Esophagus squamous epithelium (tissue), 5 donors: ENCODE data around the gene MOV10L1. TPM values are rescaled to one million over a fixed set of nuclear protein-coding genes. Genes with fewer than 3 reads are reported as not detected.

Experiments
- DNase-seq: peaks from one replicate; lab custom pipeline; 2025; lab: John Stamatoyannopoulos, UW
- H3K27ac ChIP-seq, 4 donors: fragments of 200-600 bp; sonication (generic); one replicate each; pipeline ENCODE4 v1.5.1; 2016 to 2019; ENCODE audit warnings: mild to moderate bottlenecking in 1 of 4
- H3K27me3 ChIP-seq, 4 donors: fragments of 200-600 bp; sonication (generic); 1 replicate in 3 of 4; 2 replicates in 1 of 4; pipeline versions ENCODE4 v1.5.1 to v1.6.0; 2017 to 2021; ENCODE audit warnings: antibody characterized with exemption in 1 of 4
- H3K36me3 ChIP-seq, 3 donors: fragments of 200-600 bp; sonication (generic); one replicate each; pipeline ENCODE4 v1.5.1; 2016 to 2019
- H3K4me1 ChIP-seq, 3 donors: fragments of 200-600 bp; sonication (generic); one replicate each; pipeline ENCODE4 v1.5.1; 2017 to 2019
- H3K4me3 ChIP-seq, 4 donors: fragments of 200-600 bp; sonication (generic); 1 replicate in 3 of 4; 2 replicates in 1 of 4; pipeline ENCODE4 v1.5.1; 2016 to 2019; ENCODE audit warnings: mild to moderate bottlenecking in 2 of 4, moderate library complexity in 1 of 4
- H3K9me3 ChIP-seq, 3 donors: fragments of 200-600 bp; sonication (generic); one replicate each; pipeline ENCODE4 v1.5.1; 2016 to 2019
- CTCF ChIP-seq, 6 experiments: fragments of 450-650 bp in 4 of 6; fragments of 200-600 bp in 2 of 6; sonication (generic) in 2 of 6; IDR thresholded peaks; one replicate each; pipeline ENCODE4 v1.5.1; 2016 to 2019; ENCODE audit warnings: antibody characterized with exemption in 6 of 6, mild to moderate bottlenecking in 4 of 6, moderate library complexity in 4 of 6
- POLR2A ChIP-seq, 4 donors: fragments of 450-650 bp; IDR thresholded peaks; one replicate each; pipeline ENCODE4 v1.6.1; 2017; ENCODE audit warnings: antibody characterized with exemption in 4 of 4, mild to moderate bottlenecking in 4 of 4, moderate library complexity in 3 of 4
- WGBS, 2 donors: methylation state at CpG; one replicate each; pipeline ENCODE4 v1.1.5; 2018; 5-methylcytosine and 5-hydroxymethylcytosine counted together
- intact Hi-C: fragments of 100-400 bp; cut with DNase I; formaldehyde crosslinking; loops from one replicate; pipeline ENCODE4 v1.15.0; 2022
- total RNA-seq, 4 donors: library from RNA; depleted of rRNA; stranded (reverse); fragments of >200 nt; gene quantifications; one replicate each; pipeline ENCODE4 v1.1.0, GENCODE V29; 2016
- donor health status: DM: yes; HTN: yes; CAD: no.

MOV10L1 gene
- under 1 TPM in 3 of 4 donors, not detected in 1; 0.06 to 0.57 (median 0.13) TPM for total RNA-seq

DNA sequence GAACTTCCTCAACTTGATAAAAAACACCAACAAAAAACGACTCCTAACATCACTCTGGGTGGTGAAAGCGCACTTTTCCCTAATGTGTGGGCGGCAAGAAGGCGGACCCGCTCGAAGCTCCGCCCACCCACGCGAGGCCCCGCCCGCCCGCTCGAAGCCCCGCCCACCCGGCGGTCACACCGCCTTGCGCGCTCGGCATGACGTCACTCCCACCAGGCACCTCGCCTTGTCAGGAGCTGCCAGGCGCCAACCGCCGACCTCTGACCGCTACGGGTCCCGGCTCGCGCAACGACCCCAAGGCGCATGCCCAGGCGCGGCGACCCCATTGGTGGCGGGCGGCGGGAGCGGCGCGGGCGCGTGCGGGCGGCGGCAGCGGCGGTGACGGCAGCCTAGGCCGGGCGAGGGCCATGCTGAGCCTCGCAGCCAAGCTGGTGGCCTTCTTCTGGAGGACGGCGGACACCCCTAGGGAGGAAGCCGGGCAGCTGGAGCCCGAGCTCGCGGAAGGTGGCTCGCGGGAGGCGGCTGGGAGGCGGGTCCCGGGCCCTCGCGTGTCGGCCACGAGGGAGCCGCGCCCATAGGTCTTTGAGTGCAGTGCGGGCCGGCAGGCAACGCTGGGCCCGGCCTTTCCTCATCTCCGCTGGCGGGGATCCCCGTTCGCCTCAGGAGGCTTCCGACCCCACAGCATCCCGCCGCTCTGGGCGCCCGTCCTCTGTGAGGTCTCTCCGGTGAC is at the start of gene MOV10L1:
MOV10L1 (plus strand) TSS at position 325 of the 730 bp plus-strand sequence; CDS start at position 408, 83 bp downstream.
- Histone ChIP-seq H3K27me3 (peaks cover 0 to 14% (median 0%) of the 10 kb centered on the region in 4 donors), H3K9me3 (no peaks in the 10 kb centered on the region), H3K4me3 (peak within 1 kb of the TSS in 1 of 4 donors; percentile 5), H3K27ac (no peak within 1 kb of the TSS), H3K4me1 (no peaks in the 10 kb centered on the region), H3K36me3 (no peaks in the 10 kb centered on the region)
- intact Hi-C loops, result no loop called here
- no peak for TF ChIP-seq CTCF (IDR thresholded peaks at IDR 0.05)
- 74 to 91% methylated on average over 14 to 23 of the region's 83 CpGs for WGBS, 2 donors
- no peak for DNase-seq

GRCh38 chr22:50040717-50041116 is 49.1 kb upstream of the MOV10L1 start:
- H3K27me3 ChIP-seq, result peaks cover 0 to 53% (median 0%) of the 10 kb centered on the region in 4 donors
- TF ChIP-seq POLR2A (IDR thresholded peaks at IDR 0.05) (no peak), CTCF (IDR thresholded peaks at IDR 0.05) (no peak)
- H3K4me1 ChIP-seq, result no peaks in the 10 kb centered on the region
- WGBS, 2 donors, result 84 to 92% methylated on average over 3 to 4 of the region's 7 CpGs
- H3K4me3 ChIP-seq, result no peak overlapping the region
- intact Hi-C loops, result no loop called here
- no peak for DNase-seq
- no peaks in the 10 kb centered on the region for H3K36me3 ChIP-seq
- H3K9me3 ChIP-seq, result peaks cover 0 to 5% (median 0%) of the 10 kb centered on the region in 3 donors
- H3K27ac ChIP-seq, result no peak overlapping the region

- DNase-seq, result no peak
- Histone ChIP-seq H3K27me3 (peaks cover 0 to 55% (median under 1%) of the 10 kb centered on the region in 4 donors), H3K9me3 (peaks cover 0 to 5% (median 0%) of the 10 kb centered on the region in 3 donors), H3K4me1 (no peaks in the 10 kb centered on the region), H3K4me3 (no peak overlapping the region), H3K27ac (no peak overlapping the region), H3K36me3 (no peaks in the 10 kb centered on the region)
- TF ChIP-seq CTCF (IDR thresholded peaks at IDR 0.05) (no peak), POLR2A (IDR thresholded peaks at IDR 0.05) (no peak)
- intact Hi-C loops, result no loop called here
- WGBS, 2 donors, result 70 to 77% methylated on average over 4 to 7 of the region's 17 CpGs
These were observed 48.3 kb upstream of the MOV10L1 start for GRCh38 chr22:50041361-50042065.

DNA sequence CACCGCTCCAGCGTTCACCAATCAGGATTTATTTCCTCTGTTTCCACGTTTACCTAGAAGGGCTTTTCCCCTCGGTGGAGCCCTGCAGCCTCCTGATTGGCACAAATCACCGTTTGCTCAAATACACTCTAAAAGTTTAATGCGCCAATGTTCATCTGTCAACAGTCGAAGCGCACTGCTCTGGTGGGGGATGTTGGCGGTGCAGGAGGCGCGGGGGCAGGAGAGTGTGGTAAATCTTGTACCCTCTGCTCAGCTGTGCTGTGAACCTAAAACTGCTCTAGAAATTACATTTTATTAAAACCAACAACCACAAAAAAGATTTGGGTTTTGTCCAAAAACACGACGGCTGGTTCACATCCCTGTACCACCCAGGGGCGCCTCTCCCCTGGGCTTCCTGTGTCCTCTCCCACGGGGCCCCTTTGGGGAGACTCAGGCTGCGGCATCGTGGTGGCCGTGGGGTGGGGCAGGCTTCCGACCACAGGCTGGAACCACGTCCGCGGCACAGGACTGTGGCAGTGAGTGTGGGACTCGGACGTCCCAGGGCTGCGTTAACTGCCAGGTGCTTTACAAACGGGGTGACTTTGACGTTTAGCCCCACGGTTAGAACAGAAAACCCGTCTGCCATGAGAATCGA is 45.2 kb upstream of the MOV10L1 start:
- no peaks in the 10 kb centered on the region for H3K4me1 ChIP-seq
- no peak overlapping the region for H3K4me3 ChIP-seq
- no peaks in the 10 kb centered on the region for H3K9me3 ChIP-seq
- WGBS, 2 donors, result 50 to 58% methylated on average over 15 to 18 of the region's 30 CpGs
- H3K36me3 ChIP-seq, result no peaks in the 10 kb centered on the region
- intact Hi-C loops, result no loop called here
- DNase-seq, result no peak
- no peak for TF ChIP-seq CTCF (IDR thresholded peaks at IDR 0.05)
- no peak for TF ChIP-seq POLR2A (IDR thresholded peaks at IDR 0.05)
- H3K27ac ChIP-seq, result no peak overlapping the region
- peaks cover 0 to 80% (median 2%) of the 10 kb centered on the region in 4 donors for H3K27me3 ChIP-seq
